Parathyroid adenoma (tissue), 2 donors: ENCODE data around the gene PLCB1.

Experiments used
- H2AFZ ChIP-seq: fragments of 300-600 bp; sonication (generic); one replicate; pipeline ENCODE4 v1.7.0; 2017; ENCODE audit warnings: antibody characterized with exemption, mild to moderate bottlenecking
- H3K27ac ChIP-seq: fragments of 300-600 bp; sonication (generic); one replicate; pipeline ENCODE4 v1.7.0; 2017
- H3K27me3 ChIP-seq: fragments of 300-600 bp; sonication (generic); one replicate; pipeline ENCODE4 v1.7.0; 2017; ENCODE audit warnings: low read length; ENCODE audit not compliant: control insufficient read depth, insufficient read depth
- H3K36me3 ChIP-seq: fragments of 300-600 bp; sonication (generic); one replicate; pipeline ENCODE4 v1.7.0; 2017; ENCODE audit warnings: low read length; ENCODE audit not compliant: control insufficient read depth, insufficient read depth
- H3K4me1 ChIP-seq: fragments of 300-600 bp; sonication (generic); one replicate; pipeline ENCODE4 v1.7.0; 2017; ENCODE audit warnings: control low read depth
- H3K4me2 ChIP-seq: fragments of 300-600 bp; sonication (generic); one replicate; pipeline ENCODE4 v1.7.0; 2017; ENCODE audit warnings: low read length
- H3K4me3 ChIP-seq: fragments of 300-600 bp; sonication (generic); one replicate; pipeline ENCODE4 v1.7.0; 2017; ENCODE audit warnings: low read depth, low read length
- H3K79me2 ChIP-seq: fragments of 300-600 bp; sonication (generic); one replicate; pipeline ENCODE4 v1.7.0; 2017; ENCODE audit warnings: control low read depth
- H3K9ac ChIP-seq: fragments of 300-600 bp; sonication (generic); one replicate; pipeline ENCODE4 v1.7.0; 2017; ENCODE audit warnings: mild to moderate bottlenecking
- H3K9me3 ChIP-seq: fragments of 300-600 bp; sonication (generic); one replicate; pipeline ENCODE4 v1.7.0; 2017; ENCODE audit warnings: low read length; ENCODE audit not compliant: control insufficient read depth
- TF ChIP-seq, protein P1 (sequence below): fragments of 300-600 bp; sonication (generic); IDR thresholded peaks from one replicate; pipeline ENCODE4 v1.7.0; 2017; ENCODE audit warnings: antibody characterized with exemption, mild to moderate bottlenecking
- donor health status: primary hyperparathyroidism.

The PLCB1 gene

DNA sequence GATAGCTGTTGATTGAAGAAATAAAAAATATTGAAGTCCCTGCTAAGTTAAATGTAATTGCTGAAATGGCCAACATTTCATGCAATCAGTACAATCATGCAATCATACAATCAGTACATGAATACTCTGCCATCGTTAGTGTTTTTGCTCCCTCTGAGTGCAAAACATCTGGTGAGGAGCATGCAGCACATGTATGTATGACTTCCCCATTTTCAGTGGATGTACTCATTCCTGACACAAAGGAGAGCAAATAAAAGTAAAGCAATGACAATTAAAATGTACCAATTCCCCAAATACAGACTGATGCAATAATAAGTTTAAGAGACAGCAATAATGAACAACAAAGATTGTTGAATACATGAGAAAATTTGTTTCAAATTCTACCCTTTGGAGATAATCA, 140.7 kb downstream of the PLCB1 start:
- no peaks in the 10 kb centered on the region for H3K36me3 ChIP-seq
- H3K4me1 ChIP-seq: peaks cover 37% of the 10 kb centered on the region
- H3K4me3 ChIP-seq: no peak overlapping the region
- H2AFZ ChIP-seq: no peak overlapping the region
- no peak overlapping the region for H3K27ac ChIP-seq
- no peaks in the 10 kb centered on the region for H3K27me3 ChIP-seq
- H3K79me2 ChIP-seq: peaks cover 24% of the 10 kb centered on the region
- no peaks in the 10 kb centered on the region for H3K9me3 ChIP-seq
- no peak overlapping the region for H3K4me2 ChIP-seq
- TF ChIP-seq, protein P1, sequence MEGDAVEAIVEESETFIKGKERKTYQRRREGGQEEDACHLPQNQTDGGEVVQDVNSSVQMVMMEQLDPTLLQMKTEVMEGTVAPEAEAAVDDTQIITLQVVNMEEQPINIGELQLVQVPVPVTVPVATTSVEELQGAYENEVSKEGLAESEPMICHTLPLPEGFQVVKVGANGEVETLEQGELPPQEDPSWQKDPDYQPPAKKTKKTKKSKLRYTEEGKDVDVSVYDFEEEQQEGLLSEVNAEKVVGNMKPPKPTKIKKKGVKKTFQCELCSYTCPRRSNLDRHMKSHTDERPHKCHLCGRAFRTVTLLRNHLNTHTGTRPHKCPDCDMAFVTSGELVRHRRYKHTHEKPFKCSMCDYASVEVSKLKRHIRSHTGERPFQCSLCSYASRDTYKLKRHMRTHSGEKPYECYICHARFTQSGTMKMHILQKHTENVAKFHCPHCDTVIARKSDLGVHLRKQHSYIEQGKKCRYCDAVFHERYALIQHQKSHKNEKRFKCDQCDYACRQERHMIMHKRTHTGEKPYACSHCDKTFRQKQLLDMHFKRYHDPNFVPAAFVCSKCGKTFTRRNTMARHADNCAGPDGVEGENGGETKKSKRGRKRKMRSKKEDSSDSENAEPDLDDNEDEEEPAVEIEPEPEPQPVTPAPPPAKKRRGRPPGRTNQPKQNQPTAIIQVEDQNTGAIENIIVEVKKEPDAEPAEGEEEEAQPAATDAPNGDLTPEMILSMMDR: no peak
- H3K9ac ChIP-seq: no peak overlapping the region

DNA sequence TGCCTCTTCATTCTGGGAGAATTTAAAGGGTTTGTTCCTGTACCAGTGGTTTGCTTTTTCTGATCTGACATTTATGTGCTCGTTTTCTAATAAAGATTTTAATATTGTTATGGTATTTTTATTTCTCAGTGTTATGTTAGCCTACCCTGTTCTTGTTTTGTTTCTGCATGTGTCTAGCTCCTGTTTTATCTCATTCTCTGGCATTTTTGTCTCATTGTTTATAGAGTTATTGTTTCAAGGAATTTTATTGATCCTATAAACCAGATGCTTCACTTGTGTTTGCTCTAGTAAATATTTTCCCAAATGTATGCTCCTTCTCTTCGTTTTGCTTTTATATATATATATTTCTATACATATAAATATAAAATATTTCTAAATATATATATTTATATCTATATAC, 152.8 kb downstream of the PLCB1 start:
- peaks cover 2% of the 10 kb centered on the region for H3K4me1 ChIP-seq
- H3K4me2 ChIP-seq: no peak overlapping the region
- H3K27ac ChIP-seq: no peak overlapping the region
- H3K27me3 ChIP-seq: no peaks in the 10 kb centered on the region
- H3K4me3 ChIP-seq: no peak overlapping the region
- no peaks in the 10 kb centered on the region for H3K9me3 ChIP-seq
- H2AFZ ChIP-seq: no peak overlapping the region
- no peak overlapping the region for H3K9ac ChIP-seq
- H3K36me3 ChIP-seq: no peaks in the 10 kb centered on the region
- TF ChIP-seq, protein P1: no peak
- peaks cover 18% of the 10 kb centered on the region for H3K79me2 ChIP-seq

DNA sequence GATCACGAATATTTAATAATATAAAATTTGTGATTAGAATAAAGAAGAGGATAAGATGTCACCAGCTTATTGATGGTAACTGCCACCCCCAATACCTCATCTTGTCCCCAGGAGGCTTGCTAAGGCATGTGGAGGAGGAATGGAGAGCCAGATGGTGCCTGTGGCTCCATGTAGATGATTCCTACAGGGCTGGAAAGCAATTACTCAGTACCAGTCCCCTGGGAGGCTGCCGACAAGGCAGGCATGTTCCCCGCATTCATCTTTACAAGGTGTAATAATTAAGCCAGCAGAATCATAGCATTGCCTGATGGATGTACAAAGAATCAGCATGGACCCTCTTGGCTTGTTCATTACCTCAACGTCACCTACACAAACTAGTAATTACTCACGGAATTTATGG, 155.3 kb downstream of the PLCB1 start:
- no peaks in the 10 kb centered on the region for H3K36me3 ChIP-seq
- peaks cover 13% of the 10 kb centered on the region for H3K4me1 ChIP-seq
- H3K27ac ChIP-seq: no peak overlapping the region
- H3K9ac ChIP-seq: no peak overlapping the region
- H2AFZ ChIP-seq: no peak overlapping the region
- H3K9me3 ChIP-seq: no peaks in the 10 kb centered on the region
- TF ChIP-seq, protein P1: no peak
- no peak overlapping the region for H3K4me3 ChIP-seq
- peaks cover 22% of the 10 kb centered on the region for H3K79me2 ChIP-seq
- no peak overlapping the region for H3K4me2 ChIP-seq
- no peaks in the 10 kb centered on the region for H3K27me3 ChIP-seq

DNA sequence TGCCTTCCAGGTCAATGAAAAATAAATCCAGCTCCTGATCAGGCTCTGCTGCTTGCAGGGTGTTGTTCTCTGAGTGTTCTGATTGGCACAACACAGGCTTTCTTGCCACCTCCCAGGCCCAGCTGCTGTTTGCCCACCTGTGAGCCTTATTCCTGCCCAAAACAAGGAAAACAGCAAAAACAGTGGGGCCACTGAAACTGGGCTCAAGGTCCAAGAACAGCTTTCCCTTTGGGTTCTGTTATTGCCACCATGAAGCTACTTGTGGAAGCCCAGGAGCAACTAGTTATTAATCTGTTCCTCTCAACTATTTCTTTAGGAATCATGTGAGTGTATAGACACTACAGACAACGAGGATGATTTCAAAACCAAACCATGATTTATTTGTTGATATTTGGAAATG, 159.1 kb downstream of the PLCB1 start:
- no peaks in the 10 kb centered on the region for H3K27me3 ChIP-seq
- no peaks in the 10 kb centered on the region for H3K9me3 ChIP-seq
- no peaks in the 10 kb centered on the region for H3K36me3 ChIP-seq
- TF ChIP-seq, protein P1: no peak
- H3K4me1 ChIP-seq: peaks cover 13% of the 10 kb centered on the region
- peaks cover 25% of the 10 kb centered on the region for H3K79me2 ChIP-seq
- H3K4me2 ChIP-seq: no peak overlapping the region
- no peak overlapping the region for H3K27ac ChIP-seq
- no peak overlapping the region for H3K4me3 ChIP-seq
- H3K9ac ChIP-seq: no peak overlapping the region
- no peak overlapping the region for H2AFZ ChIP-seq

DNA sequence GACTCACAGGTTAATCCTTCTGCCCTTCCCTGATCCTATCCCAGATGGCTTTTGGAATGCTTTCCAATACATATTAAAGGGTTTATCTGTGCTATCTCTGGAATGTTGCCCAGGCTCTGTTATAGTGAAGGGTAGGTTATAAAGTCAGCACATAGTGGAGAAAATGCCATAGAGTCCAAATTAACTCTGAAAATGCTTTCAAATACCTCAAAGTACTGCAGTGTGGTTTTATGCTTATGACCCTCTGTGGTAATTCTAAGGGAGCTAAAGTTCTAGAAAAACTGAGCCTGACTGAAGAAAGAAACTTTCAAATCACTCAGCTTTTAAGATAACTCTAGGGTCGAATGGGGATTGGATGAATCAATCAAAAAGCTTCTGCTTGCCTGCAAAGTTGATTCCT, 159.8 kb downstream of the PLCB1 start:
- Histone ChIP-seq H2AFZ (no peak overlapping the region), H3K9ac (no peak overlapping the region), H3K4me2 (no peak overlapping the region), H3K36me3 (no peaks in the 10 kb centered on the region), H3K4me3 (no peak overlapping the region), H3K79me2 (peaks cover 28% of the 10 kb centered on the region), H3K9me3 (no peaks in the 10 kb centered on the region), H3K27ac (no peak overlapping the region), H3K27me3 (no peaks in the 10 kb centered on the region), H3K4me1 (peaks cover 13% of the 10 kb centered on the region)
- TF ChIP-seq, protein P1: no peak
